B cell (primary cell): ENCODE measurements around the gene RPA3. TPM values are rescaled to one million over a fixed set of nuclear protein-coding genes. Genes with fewer than 3 reads are reported as not detected.

Experiments
- ATAC-seq: fragments of 200-7000 bp; cut with Tn5 transposase; one replicate; pipeline ENCODE4 v1.10.0; 2021; ENCODE audit warnings: low read depth, mild to moderate bottlenecking, moderate number of reproducible peaks, moderate library complexity
- CTCF ChIA-PET: fragments of 350-600 bp; sonication (Branson Sonifier 250); formaldehyde crosslinking; loops from one replicate; lab custom pipeline; 2021; ENCODE audit warnings: antibody characterized with exemption, inconsistent platforms; lab: Charles Lee
- POLR2A ChIA-PET: fragments of 350-600 bp; sonication (Branson Sonifier 250); formaldehyde crosslinking; loops from one replicate; lab custom pipeline; 2021; ENCODE audit warnings: antibody characterized with exemption; lab: Charles Lee
- DNase-seq: peaks from one replicate; pipeline ENCODE4 v3.0.0; 2013
- H2AFZ ChIP-seq: 2 replicates; pipeline ENCODE4 v1.6.1; 2012; ENCODE audit warnings: mild to moderate bottlenecking, low read depth, low read length; ENCODE audit not compliant: insufficient read depth, poor library complexity, severe bottlenecking
- H3K27ac ChIP-seq, 2 donors: 1 replicate in 1 of 2; 2 replicates in 1 of 2; pipeline ENCODE4 v1.5.1; 2012 to 2013; ENCODE audit warnings: low read length in 2 of 2, mild to moderate bottlenecking in 2 of 2, moderate library complexity in 1 of 2
- H3K27me3 ChIP-seq, 4 experiments: fragments of 200-600 bp in 1 of 4; sonication (generic) in 1 of 4; replicated peaks in 1 of 4; 1 replicate in 2 of 4; 2 replicates in 2 of 4; pipeline versions ENCODE4 v1.6.1 to v1.7.0; 2013 to 2016; ENCODE audit warnings: low read length in 3 of 4, mild to moderate bottlenecking in 2 of 4, mixed read lengths in 1 of 4, moderate library complexity in 1 of 4; ENCODE audit not compliant: insufficient read depth in 4 of 4, control insufficient read depth in 3 of 4; ENCODE audit errors: control extremely low read depth in 1 of 4
- H3K36me3 ChIP-seq, 2 experiments: replicated peaks in 1 of 2; 1 replicate in 1 of 2; 2 replicates in 1 of 2; pipeline versions ENCODE4 v1.6.1 to v1.7.1; 2013; ENCODE audit warnings: low read length in 1 of 2; ENCODE audit not compliant: insufficient read depth in 2 of 2, control insufficient read depth in 1 of 2; ENCODE audit errors: control extremely low read depth in 1 of 2, extremely low read depth in 1 of 2
- H3K4me1 ChIP-seq, 2 donors: fragments of 200-600 bp in 1 of 2; sonication (generic) in 1 of 2; 1 replicate in 1 of 2; 2 replicates in 1 of 2; pipeline versions ENCODE4 v1.5.1 to v1.6.1; 2013 to 2017; ENCODE audit warnings: low read length in 2 of 2; ENCODE audit not compliant: control insufficient read depth in 2 of 2, insufficient read depth in 2 of 2
- H3K4me2 ChIP-seq: replicated peaks from 2 replicates; pipeline ENCODE3; 2012; ENCODE audit warnings: mild to moderate bottlenecking, low read depth, low read length; ENCODE audit not compliant: poor library complexity, severe bottlenecking
- H3K4me3 ChIP-seq, 5 experiments: fragments of 200-600 bp in 1 of 5; sonication (generic) in 1 of 5; 1 replicate in 3 of 5; 2 replicates in 2 of 5; pipeline versions ENCODE4 v1.5.1 to v1.7.0; 2011 to 2016; ENCODE audit warnings: low read length in 4 of 5, mild to moderate bottlenecking in 4 of 5, low read depth in 2 of 5, control low read depth in 1 of 5, moderate library complexity in 1 of 5; ENCODE audit not compliant: insufficient read depth in 1 of 5; ENCODE audit errors: control extremely low read depth in 1 of 5, extremely low read depth in 1 of 5
- H3K79me2 ChIP-seq: fragments of 200-600 bp; sonication (generic); one replicate; pipeline ENCODE4 v1.6.0; 2016; ENCODE audit warnings: low read length; ENCODE audit not compliant: control insufficient read depth, insufficient read depth
- H3K9ac ChIP-seq: fragments of 200-600 bp; sonication (generic); 2 replicates; pipeline ENCODE4 v1.6.1; 2017; ENCODE audit warnings: mild to moderate bottlenecking, low read length, moderate library complexity
- H3K9me3 ChIP-seq, 3 donors: one replicate each; pipeline versions ENCODE4 v1.6.1 to v1.7.1; 2013; ENCODE audit warnings: low read length in 2 of 3; ENCODE audit not compliant: control insufficient read depth in 2 of 3, insufficient read depth in 1 of 3; ENCODE audit errors: control extremely low read depth in 1 of 3
- H4K20me1 ChIP-seq: 2 replicates; pipeline ENCODE4 v1.6.0; 2012; ENCODE audit warnings: mild to moderate bottlenecking, low read length; ENCODE audit not compliant: insufficient read depth, control insufficient read depth, poor library complexity, severe bottlenecking
- H3K27ac Mint-ChIP-seq: one replicate; pipeline ENCODE4 v1.8.0; 2021; ENCODE audit warnings: mixed read lengths
- H3K27me3 Mint-ChIP-seq: one replicate; pipeline ENCODE4 v1.8.0; 2021; ENCODE audit warnings: mixed read lengths
- H3K4me1 Mint-ChIP-seq: one replicate; pipeline ENCODE4 v1.8.0; 2021; ENCODE audit warnings: mixed read lengths
- H3K4me3 Mint-ChIP-seq: one replicate; pipeline ENCODE4 v1.8.0; 2021; ENCODE audit warnings: mixed read lengths
- H3K9me3 Mint-ChIP-seq: one replicate; pipeline ENCODE4 v1.8.0; 2022; ENCODE audit warnings: mixed read lengths; ENCODE audit not compliant: insufficient read depth
- EZH2 ChIP-seq: IDR thresholded peaks from 2 replicates; pipeline ENCODE4 v1.6.1; 2012; ENCODE audit warnings: borderline replicate concordance, low read depth, mild to moderate bottlenecking, moderate library complexity, low read length; ENCODE audit not compliant: insufficient read depth, poor library complexity, severe bottlenecking
- WGBS: methylation state at CpG from one replicate; pipeline ENCODE4 v1.1.5; 2013; ENCODE audit warnings: missing lambda C conversion rate; ENCODE audit not compliant: insufficient coverage; 5-methylcytosine and 5-hydroxymethylcytosine counted together
- intact Hi-C: fragments of 100-400 bp; cut with micrococcal nuclease; formaldehyde crosslinking; loops from one replicate; pipeline ENCODE4 v1.10.0; 2022
- polyA plus RNA-seq: library from polyadenylated mRNA; depleted of rRNA; stranded (reverse); fragments of >200 nt; gene quantifications from 2 replicates; pipeline ENCODE4 v1.2.3, GENCODE V29; 2012
- total RNA-seq, 2 donors: library from RNA; stranded (reverse); fragments of 120-200 nt in 1 of 2; gene quantifications; 1 replicate in 1 of 2; 2 replicates in 1 of 2; pipeline versions ENCODE4 v1.2.3 to v1.2.4, GENCODE V29; 2013 to 2022
- TF ChIP-seq, protein P1 (sequence below): fragments of 200-600 bp; IDR thresholded peaks from one replicate; pipeline ENCODE4 v1.8.0; 2022; ENCODE audit warnings: antibody characterized with exemption, mild to moderate bottlenecking

Gene RPA3
- total and polyA plus RNA-seq, 2 donors (not counting 1 experiment from before 2014, with no cell fraction given), result 25.6 to 49.3 TPM

DNA sequence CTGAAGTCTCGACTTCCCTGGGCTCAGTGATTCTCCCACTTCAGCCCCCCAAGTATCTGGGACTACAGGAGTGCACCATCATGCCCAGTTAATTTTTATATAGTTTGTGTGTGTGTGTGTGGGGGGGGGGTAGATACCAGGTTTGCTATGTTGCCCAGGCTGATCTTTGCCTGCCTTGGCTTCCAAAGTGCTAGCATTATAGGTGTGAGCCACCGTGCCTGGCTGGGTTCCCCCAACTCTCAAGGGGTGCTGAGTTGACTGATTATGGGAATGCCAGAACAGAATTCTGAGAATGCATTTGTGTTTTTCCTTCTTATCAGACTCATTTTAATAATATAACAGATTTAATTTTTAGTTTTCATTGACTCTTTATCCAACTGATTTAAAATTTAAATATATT, 19.5 kb downstream of the RPA3 start:
- Mint-ChIP-seq H3K4me1 (peaks cover 29% of the 10 kb centered on the region), H3K27me3 (no peaks in the 10 kb centered on the region), H3K27ac (no peak overlapping the region), H3K9me3 (peaks cover 4% of the 10 kb centered on the region), H3K4me3 (no peak overlapping the region)
- Histone ChIP-seq H3K4me3 (no peak overlapping the region), H3K79me2 (peaks cover 34% of the 10 kb centered on the region), H3K36me3 (no peaks in the 10 kb centered on the region), H3K27me3 (no peaks in the 10 kb centered on the region), H3K9ac (no peak overlapping the region), H4K20me1 (no peaks in the 10 kb centered on the region), H3K4me2 (no peak overlapping the region), H2AFZ (no peak overlapping the region), H3K4me1 (peaks cover 12 to 13% of the 10 kb centered on the region in 2 donors), H3K9me3 (no peaks in the 10 kb centered on the region), H3K27ac (no peak overlapping the region)
- POLR2A ChIA-PET, result no interaction called here
- DNase-seq (no peak), ATAC-seq (no peak)
- intact Hi-C loops, result no loop called here
- WGBS, result no CpG with 5 or more reads among the region's 2 CpGs
- CTCF ChIA-PET, result interaction anchor here (1.0 kb wide), 1 partner anchor 18 kb away, joined by 5 read pairs; no protein-coding TSS in a partner anchor
- TF ChIP-seq, protein P1, sequence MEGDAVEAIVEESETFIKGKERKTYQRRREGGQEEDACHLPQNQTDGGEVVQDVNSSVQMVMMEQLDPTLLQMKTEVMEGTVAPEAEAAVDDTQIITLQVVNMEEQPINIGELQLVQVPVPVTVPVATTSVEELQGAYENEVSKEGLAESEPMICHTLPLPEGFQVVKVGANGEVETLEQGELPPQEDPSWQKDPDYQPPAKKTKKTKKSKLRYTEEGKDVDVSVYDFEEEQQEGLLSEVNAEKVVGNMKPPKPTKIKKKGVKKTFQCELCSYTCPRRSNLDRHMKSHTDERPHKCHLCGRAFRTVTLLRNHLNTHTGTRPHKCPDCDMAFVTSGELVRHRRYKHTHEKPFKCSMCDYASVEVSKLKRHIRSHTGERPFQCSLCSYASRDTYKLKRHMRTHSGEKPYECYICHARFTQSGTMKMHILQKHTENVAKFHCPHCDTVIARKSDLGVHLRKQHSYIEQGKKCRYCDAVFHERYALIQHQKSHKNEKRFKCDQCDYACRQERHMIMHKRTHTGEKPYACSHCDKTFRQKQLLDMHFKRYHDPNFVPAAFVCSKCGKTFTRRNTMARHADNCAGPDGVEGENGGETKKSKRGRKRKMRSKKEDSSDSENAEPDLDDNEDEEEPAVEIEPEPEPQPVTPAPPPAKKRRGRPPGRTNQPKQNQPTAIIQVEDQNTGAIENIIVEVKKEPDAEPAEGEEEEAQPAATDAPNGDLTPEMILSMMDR, result no peak
- no peak for TF ChIP-seq EZH2

DNA sequence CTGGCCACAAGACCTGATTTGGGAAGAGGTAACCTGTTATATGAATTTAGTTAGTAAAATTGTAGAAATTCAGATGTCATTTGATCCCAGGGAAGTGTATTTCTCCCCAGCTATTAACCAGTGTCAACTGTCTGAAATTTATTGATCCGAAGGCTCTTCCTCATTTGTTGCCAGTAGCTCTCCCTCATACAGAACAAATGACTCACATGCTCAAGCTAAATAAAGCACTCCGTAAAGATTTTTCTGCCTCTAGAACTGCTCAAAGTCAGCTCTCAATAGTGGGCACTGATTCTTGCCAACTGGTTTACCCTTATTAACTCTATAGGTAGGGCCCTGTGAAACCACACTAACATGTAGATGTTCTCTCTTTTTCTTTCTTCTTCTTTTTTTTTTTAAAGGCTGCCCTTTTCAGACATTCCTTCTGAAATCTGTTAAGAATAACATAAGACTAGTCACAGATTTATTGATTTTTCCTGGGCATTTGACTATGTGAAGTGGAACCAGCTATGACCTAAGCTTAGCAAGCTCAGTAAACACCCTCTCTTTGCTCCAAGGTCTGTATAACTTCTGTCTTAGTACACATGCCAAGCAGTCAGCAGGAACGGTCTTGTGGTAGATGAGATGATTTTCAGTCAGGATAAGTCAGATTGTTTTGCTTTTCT, 21.8 kb downstream of the RPA3 start:
- H3K4me1 ChIP-seq, result peaks cover 10 to 12% of the 10 kb centered on the region in 2 donors
- DNase-seq (no peak), ATAC-seq (no peak)
- peaks cover 23% of the 10 kb centered on the region for H3K4me1 Mint-ChIP-seq
- H3K27ac Mint-ChIP-seq, result no peak overlapping the region
- ChIA-PET CTCF (interaction anchor here (1.2 kb wide), 1 partner anchor 15 kb away, joined by 3 read pairs; no protein-coding TSS in a partner anchor), POLR2A (no interaction called here)
- H4K20me1 ChIP-seq, result no peaks in the 10 kb centered on the region
- peaks cover 31% of the 10 kb centered on the region for H3K79me2 ChIP-seq
- H3K36me3 ChIP-seq, result no peaks in the 10 kb centered on the region
- H3K9me3 Mint-ChIP-seq, result peaks cover 4% of the 10 kb centered on the region
- no peak overlapping the region for H3K27ac ChIP-seq
- no peak overlapping the region for H2AFZ ChIP-seq
- H3K4me3 ChIP-seq, result no peak overlapping the region
- no peak overlapping the region for H3K4me2 ChIP-seq
- 100% methylated on average over 2 of the region's 3 CpGs for WGBS
- intact Hi-C loops, result no loop called here
- H3K4me3 Mint-ChIP-seq, result no peak overlapping the region
- no peaks in the 10 kb centered on the region for H3K27me3 ChIP-seq
- no peaks in the 10 kb centered on the region for H3K27me3 Mint-ChIP-seq
- H3K9me3 ChIP-seq, result no peaks in the 10 kb centered on the region
- TF ChIP-seq, protein P1, result no peak
- no peak for TF ChIP-seq EZH2
- H3K9ac ChIP-seq, result no peak overlapping the region
